Urinary bladder (tissue), 4 donors: ENCODE results near the gene KRTAP10-12. TPM values are rescaled to one million over a fixed set of nuclear protein-coding genes. Genes with fewer than 3 reads are reported as not detected.

Experiments used
- DNase-seq: peaks from one replicate; pipeline ENCODE4 v3.0.0-alpha.2; 2015; ENCODE audit errors: extremely low spot score
- H3K27ac ChIP-seq: one replicate; pipeline ENCODE4 v1.5.1; 2013; ENCODE audit warnings: low read depth, mild to moderate bottlenecking, moderate library complexity
- H3K36me3 ChIP-seq: one replicate; pipeline ENCODE4 v1.6.1; 2013; ENCODE audit warnings: mild to moderate bottlenecking, moderate library complexity; ENCODE audit not compliant: insufficient read depth
- H3K4me1 ChIP-seq: one replicate; pipeline ENCODE4 v1.6.1; 2013; ENCODE audit warnings: mild to moderate bottlenecking, moderate library complexity; ENCODE audit not compliant: insufficient read depth
- H3K4me3 ChIP-seq: one replicate; pipeline ENCODE4 v1.5.1; 2013; ENCODE audit warnings: low read depth, low read length
- WGBS: extraction: QIAGEN DNeasy Blood & Tissue Kit; methylation state at CpG from one replicate; pipeline ENCODE4 v1.1.7; 2013; 5-methylcytosine and 5-hydroxymethylcytosine counted together
- polyA plus RNA-seq: library from polyadenylated mRNA; stranded (reverse); fragments of 200-250 nt; gene quantifications from one replicate; pipeline ENCODE4 v1.2.3, GENCODE V29; 2013
- total RNA-seq: library from RNA; depleted of rRNA; stranded (reverse); fragments of >200 nt; gene quantifications from one replicate; pipeline ENCODE4 v1.2.3, GENCODE V29; 2014
- donor health status: healthy with polysubstance abuse.
- donor health status: healthy.

KRTAP10-12 gene
- total and polyA plus RNA-seq, 2 donors, result not detected

DNA sequence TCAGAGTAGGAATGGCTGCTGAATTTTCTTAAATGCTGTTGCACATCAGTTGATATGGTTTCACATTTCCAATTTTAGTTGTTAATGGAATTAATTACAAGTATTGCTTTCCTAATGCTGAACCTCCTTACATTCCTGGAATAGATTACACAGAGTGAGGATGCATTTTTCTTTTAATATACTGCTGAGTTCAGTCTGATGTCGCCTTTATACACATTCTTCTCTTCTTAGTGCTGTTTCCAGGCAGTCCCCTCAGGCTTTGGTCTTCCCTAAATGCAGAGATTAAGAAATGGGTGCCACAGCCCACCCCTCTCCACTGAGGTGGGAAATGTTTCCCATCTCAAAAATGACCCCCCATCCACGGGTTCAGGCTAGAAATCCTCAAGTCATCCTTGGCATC is 21.1 kb downstream of the KRTAP10-12 start:
- DNase-seq, result no peak
- WGBS, result 28% methylated on average over 2 of the region's 2 CpGs
- H3K27ac ChIP-seq, result no peak overlapping the region
- H3K36me3 ChIP-seq, result no peaks in the 10 kb centered on the region
- H3K4me1 ChIP-seq, result no peaks in the 10 kb centered on the region
- H3K4me3 ChIP-seq, result no peak overlapping the region

DNA sequence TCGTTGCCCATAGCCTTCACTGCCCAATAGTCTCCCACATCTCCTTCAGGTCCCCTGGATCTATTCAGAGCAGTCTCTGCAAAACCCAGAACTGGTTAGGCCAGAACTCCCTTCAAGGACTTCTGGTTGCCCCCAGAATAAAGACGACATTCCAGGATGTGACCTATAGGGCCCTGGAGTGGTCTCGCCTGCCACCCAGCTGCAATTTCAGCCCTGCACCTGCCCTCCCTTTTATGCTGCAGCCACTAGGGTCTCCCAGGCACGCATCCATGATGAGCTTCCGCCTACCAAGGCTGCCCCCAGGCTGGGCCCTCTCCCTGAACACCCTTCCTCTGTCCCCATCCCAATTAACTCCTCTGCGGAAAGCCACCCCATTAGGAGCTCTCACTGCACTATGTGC is 21.6 kb downstream of the KRTAP10-12 start:
- WGBS, result 50% methylated on average over 6 of the region's 6 CpGs
- Histone ChIP-seq H3K4me3 (no peak overlapping the region), H3K27ac (no peak overlapping the region), H3K36me3 (no peaks in the 10 kb centered on the region), H3K4me1 (no peaks in the 10 kb centered on the region)
- DNase-seq, result no peak

- Histone ChIP-seq H3K27ac (no peak overlapping the region), H3K4me3 (no peak overlapping the region), H3K4me1 (no peaks in the 10 kb centered on the region), H3K36me3 (no peaks in the 10 kb centered on the region)
- no peak for DNase-seq
- 54% methylated on average over 2 of the region's 2 CpGs for WGBS
Measured at GRCh38 chr21:44720170-44720569, 23.2 kb downstream of the KRTAP10-12 start.

GRCh38 chr21:44722731-44723130 is 25.8 kb downstream of the KRTAP10-12 start:
- DNase-seq, result no peak
- no peaks in the 10 kb centered on the region for H3K36me3 ChIP-seq
- 47% methylated on average over 5 of the region's 5 CpGs for WGBS
- H3K4me1 ChIP-seq, result no peaks in the 10 kb centered on the region
- H3K27ac ChIP-seq, result no peak overlapping the region
- no peak overlapping the region for H3K4me3 ChIP-seq

DNA sequence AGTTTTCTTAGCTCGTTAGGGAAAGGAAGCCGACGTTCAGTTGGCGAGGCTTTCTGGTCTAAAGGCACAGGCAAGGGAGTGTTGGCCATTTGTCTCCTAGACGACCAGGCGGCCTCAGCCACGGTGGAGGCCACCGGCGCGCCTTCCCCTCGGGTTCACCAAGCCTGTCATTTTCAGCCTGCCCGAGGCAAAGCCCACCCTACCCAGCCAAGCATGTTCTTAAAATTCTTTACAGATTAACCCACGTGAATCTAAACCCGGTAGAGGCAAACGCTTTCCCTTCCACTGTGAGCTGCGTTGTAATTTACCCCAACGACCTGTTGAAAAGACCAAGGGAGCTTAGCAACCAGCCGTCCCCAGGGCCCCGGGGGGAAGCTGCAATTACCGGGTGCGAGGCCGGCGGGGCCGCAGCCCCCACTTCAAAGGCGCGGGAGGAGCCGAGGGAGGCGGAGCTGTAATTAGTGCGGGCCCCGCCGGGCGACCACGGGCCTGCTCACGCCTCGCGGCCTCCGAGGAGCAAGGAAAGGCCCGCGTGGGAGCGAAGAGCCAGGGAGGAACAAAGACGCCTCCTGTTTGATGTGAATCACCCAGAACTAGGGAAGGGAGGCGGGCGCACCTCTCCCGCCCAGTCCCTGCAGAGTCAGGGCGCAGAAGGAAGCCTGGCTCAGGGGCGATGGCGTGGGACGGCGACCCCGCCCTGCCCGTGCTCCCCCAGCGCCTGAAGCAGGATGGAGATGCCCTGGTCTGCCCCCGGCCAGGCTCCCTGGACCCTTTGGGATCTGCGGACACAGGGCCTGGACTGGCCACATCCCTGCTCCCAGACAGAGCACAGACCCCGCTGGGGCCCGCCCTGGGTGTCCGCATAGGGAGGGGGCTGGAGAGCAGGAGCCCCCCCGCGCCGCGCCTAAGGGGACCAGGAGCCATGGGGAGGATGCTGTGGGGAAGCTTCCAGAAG is 26.5 kb downstream of the KRTAP10-12 start:
- no peak overlapping the region for H3K4me3 ChIP-seq
- 17% methylated on average over 61 of the region's 61 CpGs for WGBS

DNA sequence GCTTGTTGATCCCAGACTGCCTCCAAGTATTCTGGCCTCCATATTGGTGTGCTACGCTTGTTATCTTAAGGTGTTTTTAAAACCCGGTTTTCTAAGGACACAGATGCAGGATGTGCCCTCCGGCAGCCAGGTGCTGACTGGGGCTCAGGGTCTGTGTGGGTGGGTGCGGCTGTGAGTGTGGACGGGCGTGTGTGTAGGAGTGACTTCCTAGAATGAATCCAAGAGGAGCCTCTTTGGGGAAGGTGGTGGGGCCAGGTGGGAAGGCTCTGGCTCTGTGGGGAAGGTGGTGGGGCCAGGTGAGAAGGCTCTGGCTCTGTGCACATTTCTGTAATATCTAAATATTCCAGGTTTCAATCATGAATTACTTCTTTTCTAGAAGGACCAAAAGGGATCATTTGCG is 27.2 kb downstream of the KRTAP10-12 start:
- WGBS, result 89% methylated on average over 7 of the region's 7 CpGs
- no peak for DNase-seq
- no peaks in the 10 kb centered on the region for H3K4me1 ChIP-seq

More for the DNA sequence above, 26.5 kb downstream of the KRTAP10-12 start:
- no peak overlapping the region for H3K27ac ChIP-seq
- no peak for DNase-seq
- H3K4me1 ChIP-seq, result no peaks in the 10 kb centered on the region
- H3K36me3 ChIP-seq, result no peaks in the 10 kb centered on the region

GRCh38 chr21:44724926-44725325 is 28.0 kb downstream of the KRTAP10-12 start:
- H3K4me1 ChIP-seq, result no peaks in the 10 kb centered on the region
- 89% methylated on average over 14 of the region's 14 CpGs for WGBS
- no peak overlapping the region for H3K4me3 ChIP-seq
- no peak for DNase-seq
- no peak overlapping the region for H3K27ac ChIP-seq
- no peaks in the 10 kb centered on the region for H3K36me3 ChIP-seq

More for the DNA sequence above, 27.2 kb downstream of the KRTAP10-12 start:
- Histone ChIP-seq H3K36me3 (no peaks in the 10 kb centered on the region), H3K27ac (no peak overlapping the region), H3K4me3 (no peak overlapping the region)

GRCh38 chr21:44726826-44727225 is 29.9 kb downstream of the KRTAP10-12 start:
- WGBS, result 74% methylated on average over 6 of the region's 6 CpGs

DNA sequence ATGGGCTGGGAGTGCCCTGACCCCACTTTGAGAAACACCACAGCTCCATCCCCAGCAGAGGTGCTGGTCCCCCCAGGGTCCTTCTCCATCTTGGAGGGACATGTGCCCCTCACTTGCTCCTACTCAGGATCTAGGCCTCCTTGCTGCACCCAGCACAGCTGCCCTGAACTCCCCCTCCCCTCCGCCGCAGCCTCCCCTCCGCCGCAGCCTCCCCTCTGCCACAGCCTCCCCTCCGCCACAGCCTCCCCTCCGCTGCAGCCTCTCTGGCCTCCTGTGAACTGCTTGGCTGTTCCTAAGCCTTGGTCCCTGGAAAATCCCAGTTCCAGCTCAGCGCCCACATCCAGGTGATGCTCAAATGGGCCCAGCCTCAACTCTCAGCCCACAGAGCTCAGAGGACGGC is 30.3 kb downstream of the KRTAP10-12 start:
- Histone ChIP-seq H3K36me3 (no peaks in the 10 kb centered on the region), H3K4me1 (no peaks in the 10 kb centered on the region), H3K4me3 (no peak overlapping the region), H3K27ac (no peak overlapping the region)
- 93% methylated on average over 8 of the region's 8 CpGs for WGBS
- DNase-seq, result no peak

More at GRCh38 chr21:44726826-44727225, 29.9 kb downstream of the KRTAP10-12 start:
- no peaks in the 10 kb centered on the region for H3K36me3 ChIP-seq
- no peak overlapping the region for H3K4me3 ChIP-seq
- no peak overlapping the region for H3K27ac ChIP-seq
- no peak for DNase-seq
- H3K4me1 ChIP-seq, result no peaks in the 10 kb centered on the region

DNA sequence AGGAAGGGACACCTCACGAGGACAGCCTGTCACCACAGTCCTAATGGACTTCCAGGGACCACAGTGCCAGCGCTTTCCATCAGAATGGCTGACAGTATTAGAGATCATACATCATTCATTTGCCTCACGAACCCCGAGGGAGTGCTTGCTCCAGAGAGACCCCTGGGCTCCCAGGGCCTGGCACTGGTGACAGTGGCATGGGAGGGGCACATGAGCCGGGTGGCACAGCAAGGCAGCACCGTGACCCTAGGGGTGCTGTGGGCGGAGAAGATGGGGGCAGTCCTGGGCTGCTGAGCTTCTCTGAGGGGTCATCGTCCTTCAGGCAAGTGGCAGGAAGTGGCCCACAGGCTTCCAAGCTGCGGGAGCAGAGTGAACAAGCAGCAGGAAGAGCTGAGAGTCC is 30.8 kb downstream of the KRTAP10-12 start:
- Histone ChIP-seq H3K4me3 (no peak overlapping the region), H3K4me1 (no peaks in the 10 kb centered on the region), H3K36me3 (no peaks in the 10 kb centered on the region), H3K27ac (no peak overlapping the region)
- WGBS, result 76% methylated on average over 9 of the region's 9 CpGs
- no peak for DNase-seq

- Histone ChIP-seq H3K36me3 (no peaks in the 10 kb centered on the region), H3K4me1 (no peaks in the 10 kb centered on the region), H3K27ac (no peak overlapping the region), H3K4me3 (no peak overlapping the region)
- 83% methylated on average over 14 of the region's 14 CpGs for WGBS
- no peak for DNase-seq
Measured at GRCh38 chr21:44728716-44729115, 31.7 kb downstream of the KRTAP10-12 start.

GRCh38 chr21:44729336-44730027 is 32.5 kb downstream of the KRTAP10-12 start:
- DNase-seq, result no peak
- 91% methylated on average over 23 of the region's 23 CpGs for WGBS
- no peaks in the 10 kb centered on the region for H3K4me1 ChIP-seq
- H3K36me3 ChIP-seq, result no peaks in the 10 kb centered on the region
- no peak overlapping the region for H3K27ac ChIP-seq
- H3K4me3 ChIP-seq, result no peak overlapping the region

GRCh38 chr21:44730028-44730395 is 33.0 kb downstream of the KRTAP10-12 start:
- Histone ChIP-seq H3K4me1 (no peaks in the 10 kb centered on the region), H3K27ac (no peak overlapping the region), H3K36me3 (no peaks in the 10 kb centered on the region), H3K4me3 (no peak overlapping the region)
- WGBS, result 92% methylated on average over 7 of the region's 7 CpGs
- DNase-seq, result no peak
